GM18508 (cell line): ENCODE results near the gene FOXA2.

Source experiments
- ATAC-seq: cut with Tn5 transposase; IDR thresholded peaks from one replicate; pipeline ENCODE4 v1.9.1; 2021; ENCODE audit warnings: moderate number of reproducible peaks; ENCODE audit not compliant: insufficient read depth, unreplicated experiment

The FOXA2 gene

GRCh38 chr20:22544462-22544861, 39.9 kb downstream of the FOXA2 start:
- ATAC-seq = no peak

- no peak for ATAC-seq
Measured at GRCh38 chr20:22542427-22542826, 41.9 kb downstream of the FOXA2 start.

- ATAC-seq = no peak
Measured at GRCh38 chr20:22540832-22541231, 43.5 kb downstream of the FOXA2 start.

GRCh38 chr20:22536956-22537756, 47.2 kb downstream of the FOXA2 start:
- no peak for ATAC-seq

- ATAC-seq = no peak
Measured at GRCh38 chr20:22536141-22536828, 48.1 kb downstream of the FOXA2 start.

- no peak for ATAC-seq
Measured at GRCh38 chr20:22535483-22535882, 48.9 kb downstream of the FOXA2 start.

GRCh38 chr20:22533823-22534751, 50.3 kb downstream of the FOXA2 start:
- no peak for ATAC-seq

- no peak for ATAC-seq
Measured at GRCh38 chr20:22532598-22532997, 51.8 kb downstream of the FOXA2 start.

- no peak for ATAC-seq
Measured at GRCh38 chr20:22531756-22532155, 52.6 kb downstream of the FOXA2 start.

- no peak for ATAC-seq
Measured at GRCh38 chr20:22531056-22531615, 53.2 kb downstream of the FOXA2 start.
